HepG2 (cell line): ENCODE data around the gene KCNMB4. TPM values are rescaled to one million over a fixed set of nuclear protein-coding genes. Genes with fewer than 3 reads are reported as not detected.

Experiments used
- CBX1 ChIP-seq: IDR thresholded peaks from one replicate; pipeline ENCODE4 v1.6.1; 2016; ENCODE audit warnings: antibody characterized with exemption, low read depth
- DMTF1 ChIP-seq: sonication (generic); formaldehyde crosslinking; IDR thresholded peaks from 2 replicates; pipeline ENCODE4 v1.4.0; 2020; ENCODE audit warnings: mild to moderate bottlenecking, missing genetic modification reagents
- DRAP1 ChIP-seq: IDR thresholded peaks from 2 replicates; pipeline ENCODE4 v1.6.1; 2016; ENCODE audit warnings: missing genetic modification reagents, missing compliant biosample characterization
- GABPA ChIP-seq, 2 experiments: IDR thresholded peaks; 2 replicates each; pipeline ENCODE4 v1.6.1; 2011 to 2016; ENCODE audit warnings: low read depth in 2 of 2, low read length in 1 of 2, missing biosample characterization in 1 of 2, missing genetic modification characterization in 1 of 2
- NFYB ChIP-seq: sonication (generic); formaldehyde crosslinking; IDR thresholded peaks from 2 replicates; pipeline ENCODE4 v1.4.0; 2020; ENCODE audit warnings: missing genetic modification reagents
- PHF20 ChIP-seq: sonication (generic); formaldehyde crosslinking; IDR thresholded peaks from 2 replicates; pipeline ENCODE4 v1.5.0; 2020; ENCODE audit warnings: mild to moderate bottlenecking, missing genetic modification reagents
- PHF8 ChIP-seq: sonication (generic); formaldehyde crosslinking; IDR thresholded peaks from 2 replicates; pipeline ENCODE4 v1.5.0; 2020; ENCODE audit warnings: missing genetic modification reagents
- POLR2G ChIP-seq: fragments of 200-400 bp; formaldehyde crosslinking; IDR thresholded peaks from 2 replicates; pipeline ENCODE4 v1.6.1; 2018; ENCODE audit warnings: mild to moderate bottlenecking, low read depth, low read length, moderate library complexity
- U2AF2 ChIP-seq: fragments of 200-400 bp; formaldehyde crosslinking; IDR thresholded peaks from 2 replicates; pipeline ENCODE4 v1.6.1; 2017; ENCODE audit warnings: low read depth, mild to moderate bottlenecking, low read length
- ZBTB7A ChIP-seq: sonication (generic); formaldehyde crosslinking; IDR thresholded peaks from 2 replicates; pipeline ENCODE4 v1.8.0; 2022; ENCODE audit warnings: mild to moderate bottlenecking, missing genetic modification reagents
- ZFP36L1 ChIP-seq: sonication (generic); formaldehyde crosslinking; IDR thresholded peaks from 2 replicates; pipeline ENCODE4 v1.8.0; 2022; ENCODE audit warnings: mild to moderate bottlenecking, missing genetic modification reagents, moderate library complexity
- ZFP36L2 ChIP-seq: sonication (generic); formaldehyde crosslinking; IDR thresholded peaks from 2 replicates; pipeline ENCODE4 v1.4.0; 2020; ENCODE audit warnings: missing genetic modification reagents
- ZFY ChIP-seq: sonication (generic); formaldehyde crosslinking; IDR thresholded peaks from 2 replicates; pipeline ENCODE4 v1.4.0; 2020; ENCODE audit warnings: missing genetic modification reagents
- ZNF160 ChIP-seq: sonication (generic); formaldehyde crosslinking; IDR thresholded peaks from 2 replicates; pipeline ENCODE4 v1.8.0; 2022; ENCODE audit warnings: mild to moderate bottlenecking, inconsistent platforms, missing genetic modification reagents
- ZNF256 ChIP-seq: sonication (generic); formaldehyde crosslinking; conservative IDR thresholded peaks from 2 replicates; pipeline ENCODE4 v1.4.0; 2020; ENCODE audit warnings: missing genetic modification reagents
- ZNF792 ChIP-seq: IDR thresholded peaks from 2 replicates; pipeline ENCODE4 v1.6.1; 2016
- polyA plus RNA-seq, 8 experiments: library from polyadenylated mRNA; depleted of rRNA in 3 of 8; stranded (reverse) in 7 of 8; unstranded in 1 of 8; fragments of >200 nt; fragmentation: Illumina TruSeq in 4 of 8; extraction: Trizol in 4 of 8; gene quantifications; 2 replicates each; pipeline versions ENCODE4 v1.2.1 to v1.2.3, GENCODE V29; 2011 to 2016; ENCODE audit warnings: low read depth in 4 of 8, missing spikeins in 1 of 8, mixed read lengths in 1 of 8; ENCODE audit not compliant: insufficient read depth in 1 of 8
- total RNA-seq, 5 experiments: library from RNA; depleted of rRNA; stranded (reverse); fragments of >200 nt; fragmentation: Illumina TruSeq; extraction: Trizol; gene quantifications; 2 replicates each; pipeline ENCODE4 v1.2.3, GENCODE V29; 2016; ENCODE audit warnings: low read depth in 1 of 5
- TF ChIP-seq, protein P1 (sequence below): sonication (generic); formaldehyde crosslinking; IDR thresholded peaks from 2 replicates; pipeline ENCODE4 v1.5.1; 2020; ENCODE audit warnings: mild to moderate bottlenecking, missing genetic modification reagents, moderate library complexity
- TF ChIP-seq, protein P2 (sequence below): sonication (generic); formaldehyde crosslinking; IDR thresholded peaks from 2 replicates; pipeline ENCODE4 v1.8.1; 2023; ENCODE audit warnings: mild to moderate bottlenecking, moderate library complexity, missing genetic modification reagents
- TF ChIP-seq, protein P3 (sequence below): sonication (generic); formaldehyde crosslinking; IDR thresholded peaks from 2 replicates; pipeline ENCODE4 v1.9.0; 2021; ENCODE audit warnings: missing genetic modification reagents, mild to moderate bottlenecking, borderline replicate concordance
- TF ChIP-seq, protein P4 (sequence below): sonication (generic); formaldehyde crosslinking; IDR thresholded peaks from 2 replicates; pipeline ENCODE4 v1.5.0; 2020; ENCODE audit warnings: missing genetic modification reagents, mild to moderate bottlenecking, borderline replicate concordance

Gene KCNMB4
- total and polyA plus RNA-seq, 2 of the 13 experiments (the other 11 are each of a cell fraction or from before 2014, with no cell fraction given), result 0.67 to 0.84 TPM

GRCh38 chr12:70467918-70468733 lies 102.0 kb downstream of the KCNMB4 start (continued):
- TF ChIP-seq, protein P1, sequence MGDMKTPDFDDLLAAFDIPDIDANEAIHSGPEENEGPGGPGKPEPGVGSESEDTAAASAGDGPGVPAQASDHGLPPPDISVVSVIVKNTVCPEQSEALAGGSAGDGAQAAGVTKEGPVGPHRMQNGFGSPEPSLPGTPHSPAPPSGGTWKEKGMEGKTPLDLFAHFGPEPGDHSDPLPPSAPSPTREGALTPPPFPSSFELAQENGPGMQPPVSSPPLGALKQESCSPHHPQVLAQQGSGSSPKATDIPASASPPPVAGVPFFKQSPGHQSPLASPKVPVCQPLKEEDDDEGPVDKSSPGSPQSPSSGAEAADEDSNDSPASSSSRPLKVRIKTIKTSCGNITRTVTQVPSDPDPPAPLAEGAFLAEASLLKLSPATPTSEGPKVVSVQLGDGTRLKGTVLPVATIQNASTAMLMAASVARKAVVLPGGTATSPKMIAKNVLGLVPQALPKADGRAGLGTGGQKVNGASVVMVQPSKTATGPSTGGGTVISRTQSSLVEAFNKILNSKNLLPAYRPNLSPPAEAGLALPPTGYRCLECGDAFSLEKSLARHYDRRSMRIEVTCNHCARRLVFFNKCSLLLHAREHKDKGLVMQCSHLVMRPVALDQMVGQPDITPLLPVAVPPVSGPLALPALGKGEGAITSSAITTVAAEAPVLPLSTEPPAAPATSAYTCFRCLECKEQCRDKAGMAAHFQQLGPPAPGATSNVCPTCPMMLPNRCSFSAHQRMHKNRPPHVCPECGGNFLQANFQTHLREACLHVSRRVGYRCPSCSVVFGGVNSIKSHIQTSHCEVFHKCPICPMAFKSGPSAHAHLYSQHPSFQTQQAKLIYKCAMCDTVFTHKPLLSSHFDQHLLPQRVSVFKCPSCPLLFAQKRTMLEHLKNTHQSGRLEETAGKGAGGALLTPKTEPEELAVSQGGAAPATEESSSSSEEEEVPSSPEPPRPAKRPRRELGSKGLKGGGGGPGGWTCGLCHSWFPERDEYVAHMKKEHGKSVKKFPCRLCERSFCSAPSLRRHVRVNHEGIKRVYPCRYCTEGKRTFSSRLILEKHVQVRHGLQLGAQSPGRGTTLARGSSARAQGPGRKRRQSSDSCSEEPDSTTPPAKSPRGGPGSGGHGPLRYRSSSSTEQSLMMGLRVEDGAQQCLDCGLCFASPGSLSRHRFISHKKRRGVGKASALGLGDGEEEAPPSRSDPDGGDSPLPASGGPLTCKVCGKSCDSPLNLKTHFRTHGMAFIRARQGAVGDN (CRISPR knock-in tag), result peak; percentile 24; the same call in 1 of the 2 replicates
- no peak for TF ChIP-seq U2AF2
- peak; percentile 69 for TF ChIP-seq PHF8 (CRISPR knock-in tag)
- TF ChIP-seq DMTF1 (CRISPR knock-in tag), result no peak
- TF ChIP-seq, protein P2, sequence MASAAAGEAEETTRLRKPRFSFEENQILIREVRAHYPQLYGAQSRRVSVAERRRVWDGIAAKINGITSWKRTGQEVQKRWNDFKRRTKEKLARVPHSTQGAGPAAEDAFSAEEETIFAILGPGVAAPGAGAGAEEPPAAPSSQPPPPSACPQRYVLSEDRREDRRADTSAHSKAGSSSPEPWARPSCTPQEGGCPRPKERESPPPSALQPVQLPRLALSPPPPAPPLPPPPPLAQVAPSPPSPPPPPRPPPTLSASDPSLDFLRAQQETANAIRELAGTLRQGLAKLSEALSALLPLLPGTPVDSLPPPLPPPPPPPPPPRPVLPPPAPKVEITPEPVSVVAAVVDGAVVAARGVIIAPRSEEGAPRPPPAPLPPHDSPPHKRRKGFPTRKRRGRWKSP, result no peak
- TF ChIP-seq NFYB (CRISPR knock-in tag), result no peak
- no peak for TF ChIP-seq ZNF256
- 0 out of 2 replicates have a peak, but pooled peaks have one; percentile 35 for TF ChIP-seq DRAP1
- TF ChIP-seq GABPA (IDR thresholded peaks at IDR 0.05; ENCODE audit: low read depth, low read length), result peak; percentile 54; the same call in 1 of the 2 replicates
- peak; percentile 89 for TF ChIP-seq GABPA (CRISPR knock-in tag; IDR thresholded peaks at IDR 0.05; ENCODE audit: low read depth)
- TF ChIP-seq, protein P3, sequence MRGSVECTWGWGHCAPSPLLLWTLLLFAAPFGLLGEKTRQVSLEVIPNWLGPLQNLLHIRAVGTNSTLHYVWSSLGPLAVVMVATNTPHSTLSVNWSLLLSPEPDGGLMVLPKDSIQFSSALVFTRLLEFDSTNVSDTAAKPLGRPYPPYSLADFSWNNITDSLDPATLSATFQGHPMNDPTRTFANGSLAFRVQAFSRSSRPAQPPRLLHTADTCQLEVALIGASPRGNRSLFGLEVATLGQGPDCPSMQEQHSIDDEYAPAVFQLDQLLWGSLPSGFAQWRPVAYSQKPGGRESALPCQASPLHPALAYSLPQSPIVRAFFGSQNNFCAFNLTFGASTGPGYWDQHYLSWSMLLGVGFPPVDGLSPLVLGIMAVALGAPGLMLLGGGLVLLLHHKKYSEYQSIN (CRISPR knock-in tag), result no peak
- TF ChIP-seq CBX1, result no peak
- TF ChIP-seq ZFP36L2, result no peak
- TF ChIP-seq ZNF160 (CRISPR knock-in tag), result no peak
- peak; percentile 43; the same call in 1 of the 2 replicates for TF ChIP-seq PHF20 (CRISPR knock-in tag)
- TF ChIP-seq, protein P4, sequence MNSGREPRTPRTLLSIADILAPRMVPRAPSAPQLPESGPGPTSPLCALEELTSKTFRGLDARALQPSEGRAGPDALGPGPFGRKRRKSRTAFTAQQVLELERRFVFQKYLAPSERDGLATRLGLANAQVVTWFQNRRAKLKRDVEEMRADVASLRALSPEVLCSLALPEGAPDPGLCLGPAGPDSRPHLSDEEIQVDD (CRISPR knock-in tag), result no peak
- TF ChIP-seq ZBTB7A, result no peak
- peak; percentile 63 for TF ChIP-seq POLR2G
- TF ChIP-seq ZNF792 (CRISPR knock-in tag), result no peak
- TF ChIP-seq ZFP36L1 (CRISPR knock-in tag), result no peak
- peak; percentile 50; the same call in 1 of the 2 replicates for TF ChIP-seq ZFY (CRISPR knock-in tag)
